GM23338 (cell line): ENCODE results near the gene NOP56.

Experiments
- CTCF ChIP-seq, 2 experiments: fragments of 200-600 bp in 1 of 2; sonication (generic) in 1 of 2; conservative IDR thresholded peaks; 2 replicates each; pipeline versions ENCODE4 v1.5.1 to v1.6.1; 2016 to 2017; ENCODE audit warnings: antibody characterized with exemption in 2 of 2, low read depth in 2 of 2, mild to moderate bottlenecking in 2 of 2, moderate library complexity in 1 of 2
- EZH2 ChIP-seq: fragments of 200-600 bp; sonication (generic); IDR thresholded peaks from one replicate; pipeline ENCODE4 v1.8.0; 2017; ENCODE audit warnings: antibody characterized with exemption, mild to moderate bottlenecking, low read depth; ENCODE audit not compliant: unreplicated experiment
- JUNB ChIP-seq: IDR thresholded peaks from one replicate; pipeline ENCODE4 v1.6.1; 2016; ENCODE audit warnings: antibody characterized with exemption; ENCODE audit not compliant: unreplicated experiment
- POLR2AphosphoS5 ChIP-seq: IDR thresholded peaks from 2 replicates; pipeline ENCODE4 v1.6.1; 2016; ENCODE audit warnings: antibody characterized with exemption, low read depth
- REST ChIP-seq: IDR thresholded peaks from one replicate; pipeline ENCODE4 v1.6.1; 2018; ENCODE audit warnings: antibody characterized with exemption; ENCODE audit not compliant: unreplicated experiment

- no peak for TF ChIP-seq POLR2AphosphoS5
- no peak for TF ChIP-seq CTCF (conservative IDR thresholded peaks at IDR 0.05; ENCODE audit: low read depth in 2 of 2)
- peak; percentile 58 for TF ChIP-seq EZH2
- TF ChIP-seq REST = no peak
- TF ChIP-seq JUNB = no peak
Measured at GRCh38 chr20:2694519-2694918, 42.1 kb downstream of the NOP56 start.
